Measurements from ENCODE around the gene FPR1.

Gene FPR1

GRCh38 chr19:51721905-51722304, 29.8 kb downstream of the FPR1 start:
- H3K4me1 ChIP-seq (ENCODE audit: control insufficient read depth in 1 of 2, insufficient read depth in 2 of 2, low read length in 2 of 2) = no peaks in the 10 kb centered on the region
- H3K4me3 ChIP-seq (ENCODE audit: low read depth in 1 of 2, low read length in 2 of 2) = no peak overlapping the region
- H3K9ac ChIP-seq (ENCODE audit: low read depth in 1 of 2, low read length in 2 of 2) = no peak overlapping the region
- H3K27me3 ChIP-seq (ENCODE audit: control insufficient read depth in 1 of 2, insufficient read depth in 2 of 2, low read length in 2 of 2) = peaks cover 11 to 16% of the 10 kb centered on the region in 2 donors
- no peaks in the 10 kb centered on the region for H3K36me3 ChIP-seq (ENCODE audit: control insufficient read depth in 1 of 2, insufficient read depth in 2 of 2, low read length in 2 of 2)
- no peak overlapping the region for H3K27ac ChIP-seq (ENCODE audit: low read depth, low read length)
- no peaks in the 10 kb centered on the region for H3K9me3 ChIP-seq (ENCODE audit: control insufficient read depth in 1 of 2, low read length in 2 of 2)

GRCh38 chr19:51719251-51719988, 32.3 kb downstream of the FPR1 start:
- Histone ChIP-seq H3K36me3 (ENCODE audit: control insufficient read depth in 1 of 2, insufficient read depth in 2 of 2, low read length in 2 of 2) (no peaks in the 10 kb centered on the region), H3K27ac (ENCODE audit: low read depth, low read length) (no peak overlapping the region), H3K9me3 (ENCODE audit: control insufficient read depth in 1 of 2, low read length in 2 of 2) (no peaks in the 10 kb centered on the region), H3K9ac (ENCODE audit: low read depth in 1 of 2, low read length in 2 of 2) (no peak overlapping the region), H3K27me3 (ENCODE audit: control insufficient read depth in 1 of 2, insufficient read depth in 2 of 2, low read length in 2 of 2) (peaks cover 11 to 16% of the 10 kb centered on the region in 2 donors), H3K4me3 (ENCODE audit: low read depth in 1 of 2, low read length in 2 of 2) (no peak overlapping the region), H3K4me1 (ENCODE audit: control insufficient read depth in 1 of 2, insufficient read depth in 2 of 2, low read length in 2 of 2) (no peaks in the 10 kb centered on the region)

- H3K27ac ChIP-seq (ENCODE audit: low read depth, low read length) = no peak overlapping the region
- no peak overlapping the region for H3K9ac ChIP-seq (ENCODE audit: low read depth in 1 of 2, low read length in 2 of 2)
- H3K9me3 ChIP-seq (ENCODE audit: control insufficient read depth in 1 of 2, low read length in 2 of 2) = no peaks in the 10 kb centered on the region
- no peaks in the 10 kb centered on the region for H3K36me3 ChIP-seq (ENCODE audit: control insufficient read depth in 1 of 2, insufficient read depth in 2 of 2, low read length in 2 of 2)
- no peaks in the 10 kb centered on the region for H3K4me1 ChIP-seq (ENCODE audit: control insufficient read depth in 1 of 2, insufficient read depth in 2 of 2, low read length in 2 of 2)
- peaks cover 11 to 16% of the 10 kb centered on the region in 2 donors for H3K27me3 ChIP-seq (ENCODE audit: control insufficient read depth in 1 of 2, insufficient read depth in 2 of 2, low read length in 2 of 2)
- no peak overlapping the region for H3K4me3 ChIP-seq (ENCODE audit: low read depth in 1 of 2, low read length in 2 of 2)
These were observed 34.8 kb downstream of the FPR1 start for GRCh38 chr19:51716925-51717324.

- no peaks in the 10 kb centered on the region for H3K4me1 ChIP-seq (ENCODE audit: control insufficient read depth in 1 of 2, insufficient read depth in 2 of 2, low read length in 2 of 2)
- H3K9ac ChIP-seq (ENCODE audit: low read depth in 1 of 2, low read length in 2 of 2) = no peak overlapping the region
- H3K27ac ChIP-seq (ENCODE audit: low read depth, low read length) = no peak overlapping the region
- no peaks in the 10 kb centered on the region for H3K36me3 ChIP-seq (ENCODE audit: control insufficient read depth in 1 of 2, insufficient read depth in 2 of 2, low read length in 2 of 2)
- H3K4me3 ChIP-seq (ENCODE audit: low read depth in 1 of 2, low read length in 2 of 2) = no peak overlapping the region
- H3K27me3 ChIP-seq (ENCODE audit: control insufficient read depth in 1 of 2, insufficient read depth in 2 of 2, low read length in 2 of 2) = peaks cover 11 to 14% of the 10 kb centered on the region in 2 donors
- no peaks in the 10 kb centered on the region for H3K9me3 ChIP-seq (ENCODE audit: control insufficient read depth in 1 of 2, low read length in 2 of 2)
These were observed 35.8 kb downstream of the FPR1 start for GRCh38 chr19:51715850-51716249.

- Histone ChIP-seq H3K9ac (ENCODE audit: low read depth in 1 of 2, low read length in 2 of 2) (no peak overlapping the region), H3K27me3 (ENCODE audit: control insufficient read depth in 1 of 2, insufficient read depth in 2 of 2, low read length in 2 of 2) (peaks cover 11 to 13% of the 10 kb centered on the region in 2 donors), H3K27ac (ENCODE audit: low read depth, low read length) (no peak overlapping the region), H3K4me3 (ENCODE audit: low read depth in 1 of 2, low read length in 2 of 2) (no peak overlapping the region), H3K36me3 (ENCODE audit: control insufficient read depth in 1 of 2, insufficient read depth in 2 of 2, low read length in 2 of 2) (no peaks in the 10 kb centered on the region), H3K4me1 (ENCODE audit: control insufficient read depth in 1 of 2, insufficient read depth in 2 of 2, low read length in 2 of 2) (no peaks in the 10 kb centered on the region), H3K9me3 (ENCODE audit: control insufficient read depth in 1 of 2, low read length in 2 of 2) (no peaks in the 10 kb centered on the region)
These were observed 36.8 kb downstream of the FPR1 start for GRCh38 chr19:51714848-51715247.

- Histone ChIP-seq H3K36me3 (ENCODE audit: control insufficient read depth in 1 of 2, insufficient read depth in 2 of 2, low read length in 2 of 2) (no peaks in the 10 kb centered on the region), H3K9me3 (ENCODE audit: control insufficient read depth in 1 of 2, low read length in 2 of 2) (no peaks in the 10 kb centered on the region), H3K9ac (ENCODE audit: low read depth in 1 of 2, low read length in 2 of 2) (no peak overlapping the region), H3K4me1 (ENCODE audit: control insufficient read depth in 1 of 2, insufficient read depth in 2 of 2, low read length in 2 of 2) (no peaks in the 10 kb centered on the region), H3K4me3 (ENCODE audit: low read depth in 1 of 2, low read length in 2 of 2) (no peak overlapping the region), H3K27me3 (ENCODE audit: control insufficient read depth in 1 of 2, insufficient read depth in 2 of 2, low read length in 2 of 2) (peaks cover 0 to under 1% of the 10 kb centered on the region in 2 donors), H3K27ac (ENCODE audit: low read depth, low read length) (no peak overlapping the region)
These were observed 38.1 kb downstream of the FPR1 start for GRCh38 chr19:51713319-51714285.

- no peaks in the 10 kb centered on the region for H3K9me3 ChIP-seq (ENCODE audit: control insufficient read depth in 1 of 2, low read length in 2 of 2)
- no peaks in the 10 kb centered on the region for H3K27me3 ChIP-seq (ENCODE audit: control insufficient read depth in 1 of 2, insufficient read depth in 2 of 2, low read length in 2 of 2)
- no peaks in the 10 kb centered on the region for H3K4me1 ChIP-seq (ENCODE audit: control insufficient read depth in 1 of 2, insufficient read depth in 2 of 2, low read length in 2 of 2)
- H3K4me3 ChIP-seq (ENCODE audit: low read depth in 1 of 2, low read length in 2 of 2) = no peak overlapping the region
- H3K27ac ChIP-seq (ENCODE audit: low read depth, low read length) = no peak overlapping the region
- no peaks in the 10 kb centered on the region for H3K36me3 ChIP-seq (ENCODE audit: control insufficient read depth in 1 of 2, insufficient read depth in 2 of 2, low read length in 2 of 2)
- H3K9ac ChIP-seq (ENCODE audit: low read depth in 1 of 2, low read length in 2 of 2) = no peak overlapping the region
These were observed 39.1 kb downstream of the FPR1 start for GRCh38 chr19:51712461-51713081.

GRCh38 chr19:51711702-51712101, 40.0 kb downstream of the FPR1 start:
- no peaks in the 10 kb centered on the region for H3K36me3 ChIP-seq (ENCODE audit: control insufficient read depth in 1 of 2, insufficient read depth in 2 of 2, low read length in 2 of 2)
- no peak overlapping the region for H3K4me3 ChIP-seq (ENCODE audit: low read depth in 1 of 2, low read length in 2 of 2)
- no peak overlapping the region for H3K9ac ChIP-seq (ENCODE audit: low read depth in 1 of 2, low read length in 2 of 2)
- no peaks in the 10 kb centered on the region for H3K4me1 ChIP-seq (ENCODE audit: control insufficient read depth in 1 of 2, insufficient read depth in 2 of 2, low read length in 2 of 2)
- H3K9me3 ChIP-seq (ENCODE audit: control insufficient read depth in 1 of 2, low read length in 2 of 2) = no peaks in the 10 kb centered on the region
- H3K27ac ChIP-seq (ENCODE audit: low read depth, low read length) = no peak overlapping the region
- H3K27me3 ChIP-seq (ENCODE audit: control insufficient read depth in 1 of 2, insufficient read depth in 2 of 2, low read length in 2 of 2) = no peaks in the 10 kb centered on the region

GRCh38 chr19:51710163-51710562, 41.5 kb downstream of the FPR1 start:
- no peak overlapping the region for H3K27ac ChIP-seq (ENCODE audit: low read depth, low read length)
- no peaks in the 10 kb centered on the region for H3K36me3 ChIP-seq (ENCODE audit: control insufficient read depth in 1 of 2, insufficient read depth in 2 of 2, low read length in 2 of 2)
- H3K9ac ChIP-seq (ENCODE audit: low read depth in 1 of 2, low read length in 2 of 2) = no peak overlapping the region
- peaks cover under 1 to 2% of the 10 kb centered on the region in 2 donors for H3K4me1 ChIP-seq (ENCODE audit: control insufficient read depth in 1 of 2, insufficient read depth in 2 of 2, low read length in 2 of 2)
- no peaks in the 10 kb centered on the region for H3K9me3 ChIP-seq (ENCODE audit: control insufficient read depth in 1 of 2, low read length in 2 of 2)
- no peaks in the 10 kb centered on the region for H3K27me3 ChIP-seq (ENCODE audit: control insufficient read depth in 1 of 2, insufficient read depth in 2 of 2, low read length in 2 of 2)
- no peak overlapping the region for H3K4me3 ChIP-seq (ENCODE audit: low read depth in 1 of 2, low read length in 2 of 2)

- H3K9ac ChIP-seq (ENCODE audit: low read depth in 1 of 2, low read length in 2 of 2) = no peak overlapping the region
- H3K4me3 ChIP-seq (ENCODE audit: low read depth in 1 of 2, low read length in 2 of 2) = no peak overlapping the region
- no peaks in the 10 kb centered on the region for H3K27me3 ChIP-seq (ENCODE audit: control insufficient read depth in 1 of 2, insufficient read depth in 2 of 2, low read length in 2 of 2)
- H3K4me1 ChIP-seq (ENCODE audit: control insufficient read depth in 1 of 2, insufficient read depth in 2 of 2, low read length in 2 of 2) = peaks cover 5 to 6% of the 10 kb centered on the region in 2 donors
- no peaks in the 10 kb centered on the region for H3K9me3 ChIP-seq (ENCODE audit: control insufficient read depth in 1 of 2, low read length in 2 of 2)
- H3K36me3 ChIP-seq (ENCODE audit: control insufficient read depth in 1 of 2, insufficient read depth in 2 of 2, low read length in 2 of 2) = no peaks in the 10 kb centered on the region
- no peak overlapping the region for H3K27ac ChIP-seq (ENCODE audit: low read depth, low read length)
These were observed 42.1 kb downstream of the FPR1 start for GRCh38 chr19:51709575-51709974.

Data from duodenal mucosa (tissue), 2 donors.